ENCODE results near the gene KCNN3.

DNA sequence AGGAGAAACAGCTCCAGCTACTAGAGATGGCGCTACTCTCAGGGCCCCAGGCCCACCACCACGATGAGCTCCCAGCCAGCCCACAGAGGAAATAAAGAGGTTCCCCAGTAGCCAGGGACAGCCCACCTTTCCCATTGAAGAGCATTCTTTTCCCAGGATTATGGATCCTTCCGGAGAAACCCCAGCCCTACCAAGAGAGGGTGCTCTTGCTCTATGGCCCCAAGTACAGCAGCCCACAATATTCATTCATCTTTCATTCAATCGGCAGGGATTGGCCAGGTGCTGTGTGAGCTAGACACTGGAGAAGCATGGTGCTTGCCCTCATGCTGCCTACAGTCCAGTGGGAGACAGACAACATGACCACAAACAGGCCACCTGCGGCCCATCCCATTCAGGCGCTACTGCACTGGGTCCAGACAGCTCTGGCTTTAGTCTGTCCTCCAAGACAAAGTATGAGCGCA is 36.6 kb upstream of the KCNN3 start:
- peak; percentile 7 for TF ChIP-seq CTCF (IDR thresholded peaks at IDR 0.05)
- TF ChIP-seq EZH2 (IDR thresholded peaks at IDR 0.05): no peak
- no peak for TF ChIP-seq EZH2phosphoT487 (IDR thresholded peaks at IDR 0.05)
